Astrocyte (in vitro differentiated cells and primary cell): ENCODE measurements around the gene CDK4. TPM values are rescaled to one million over a fixed set of nuclear protein-coding genes. Genes with fewer than 3 reads are reported as not detected.

Experiments used
- DNase-seq: peaks from one replicate; pipeline ENCODE4 v3.0.0-alpha.2; 2010; ENCODE audit warnings: low read depth
- FAIRE-seq: peaks from 2 replicates; lab custom pipeline; 2011; peaks lifted over from hg19 to GRCh38; lab: Jason Lieb, UNC
- H2AFZ ChIP-seq: 2 replicates; pipeline ENCODE4 v1.6.0; 2012; ENCODE audit warnings: low read depth, low read length, inconsistent platforms
- H3K27ac ChIP-seq: 2 replicates; pipeline ENCODE4 v1.5.1; 2011; ENCODE audit warnings: low read depth, low read length, inconsistent platforms
- H3K27me3 ChIP-seq: 2 replicates; pipeline ENCODE4 v1.6.0; 2011; ENCODE audit warnings: low read length, inconsistent platforms; ENCODE audit not compliant: insufficient read depth
- H3K36me3 ChIP-seq: 2 replicates; pipeline ENCODE4 v1.5.1; 2011; ENCODE audit warnings: low read length, inconsistent platforms; ENCODE audit not compliant: insufficient read depth
- H3K4me1 ChIP-seq: 2 replicates; pipeline ENCODE4 v1.5.1; 2011; ENCODE audit warnings: low read length, inconsistent platforms; ENCODE audit not compliant: insufficient read depth
- H3K4me2 ChIP-seq: 2 replicates; pipeline ENCODE4 v1.6.0; 2012; ENCODE audit warnings: low read length, inconsistent platforms
- H3K4me3 ChIP-seq: 2 replicates; pipeline ENCODE4 v1.5.1; 2011; ENCODE audit warnings: low read depth, mild to moderate bottlenecking, low read length, inconsistent platforms; ENCODE audit not compliant: insufficient read depth
- H3K79me2 ChIP-seq: 2 replicates; pipeline ENCODE4 v1.6.0; 2012; ENCODE audit warnings: mild to moderate bottlenecking, low read length, inconsistent platforms; ENCODE audit not compliant: insufficient read depth
- H3K9ac ChIP-seq: 2 replicates; pipeline ENCODE4 v1.6.0; 2012; ENCODE audit warnings: mild to moderate bottlenecking, low read length, inconsistent platforms
- H3K9me3 ChIP-seq: 2 replicates; pipeline ENCODE4 v1.5.1; 2012; ENCODE audit warnings: low read depth, mild to moderate bottlenecking, low read length, inconsistent platforms; ENCODE audit not compliant: insufficient read depth
- H4K20me1 ChIP-seq: 2 replicates; pipeline ENCODE4 v1.6.0; 2012; ENCODE audit warnings: low read length, inconsistent platforms; ENCODE audit not compliant: insufficient read depth
- H3K27ac Mint-ChIP-seq: one replicate; pipeline ENCODE4 v1.8.0; 2021; ENCODE audit warnings: mild to moderate bottlenecking, mixed read lengths; ENCODE audit not compliant: unreplicated experiment
- H3K27me3 Mint-ChIP-seq: one replicate; pipeline ENCODE4 v1.8.0; 2021; ENCODE audit warnings: low read depth, mixed read lengths; ENCODE audit not compliant: unreplicated experiment
- H3K36me3 Mint-ChIP-seq: one replicate; pipeline ENCODE4 v1.8.0; 2021; ENCODE audit warnings: low read depth, mixed read lengths; ENCODE audit not compliant: unreplicated experiment
- H3K4me1 Mint-ChIP-seq: one replicate; pipeline ENCODE4 v1.8.0; 2021; ENCODE audit warnings: low read depth, mixed read lengths; ENCODE audit not compliant: unreplicated experiment
- H3K4me3 Mint-ChIP-seq: one replicate; pipeline ENCODE4 v1.8.0; 2021; ENCODE audit warnings: mild to moderate bottlenecking, moderate library complexity, mixed read lengths; ENCODE audit not compliant: unreplicated experiment
- H3K9me3 Mint-ChIP-seq: one replicate; pipeline ENCODE4 v1.8.0; 2021; ENCODE audit warnings: mild to moderate bottlenecking, mixed read lengths; ENCODE audit not compliant: unreplicated experiment
- CTCF ChIP-seq: IDR thresholded peaks from 2 replicates; pipeline ENCODE4 v1.5.1; 2011; ENCODE audit warnings: low read depth, mild to moderate bottlenecking, inconsistent platforms, low read length, moderate library complexity; ENCODE audit not compliant: insufficient read depth
- EZH2 ChIP-seq: IDR thresholded peaks from 2 replicates; pipeline ENCODE4 v1.6.1; 2012; ENCODE audit warnings: mild to moderate bottlenecking, low read length, inconsistent platforms; ENCODE audit not compliant: insufficient read depth
- total RNA-seq: library from RNA; stranded (reverse); gene quantifications from 2 replicates; pipeline ENCODE4 v1.2.1, GENCODE V29; 2021

CDK4 gene
- total RNA-seq, 1 donor from 2014 or later = 133 TPM

- Histone ChIP-seq H3K9me3 (no peaks in the 10 kb centered on the region), H4K20me1 (peaks cover 5% of the 10 kb centered on the region), H3K36me3 (peaks cover 12% of the 10 kb centered on the region), H3K4me1 (peaks cover 7% of the 10 kb centered on the region), H3K27me3 (peaks cover 15% of the 10 kb centered on the region), H2AFZ (no peak overlapping the region), H3K9ac (no peak overlapping the region), H3K27ac (no peak overlapping the region), H3K4me3 (no peak overlapping the region), H3K4me2 (no peak overlapping the region), H3K79me2 (no peaks in the 10 kb centered on the region)
- TF ChIP-seq CTCF (no peak), EZH2 (no peak)
- FAIRE-seq (no peak), DNase-seq (no peak)
- no peak overlapping the region for H3K4me3 Mint-ChIP-seq
- no peaks in the 10 kb centered on the region for H3K4me1 Mint-ChIP-seq
- H3K27ac Mint-ChIP-seq = no peak overlapping the region
- peaks cover 19% of the 10 kb centered on the region for H3K36me3 Mint-ChIP-seq
- peaks cover 51% of the 10 kb centered on the region for H3K27me3 Mint-ChIP-seq
- peaks cover 11% of the 10 kb centered on the region for H3K9me3 Mint-ChIP-seq
These were observed 27.8 kb downstream of the CDK4 start for GRCh38 chr12:57724003-57724935.

- FAIRE-seq (no peak), DNase-seq (no peak)
- H2AFZ ChIP-seq = no peak overlapping the region
- Mint-ChIP-seq H3K36me3 (peaks cover 23% of the 10 kb centered on the region), H3K9me3 (peaks cover 11% of the 10 kb centered on the region), H3K4me3 (no peak overlapping the region), H3K4me1 (no peaks in the 10 kb centered on the region), H3K27ac (no peak overlapping the region), H3K27me3 (peaks cover 46% of the 10 kb centered on the region)
- no peaks in the 10 kb centered on the region for H3K79me2 ChIP-seq
- H3K36me3 ChIP-seq = peaks cover 18% of the 10 kb centered on the region
- no peak overlapping the region for H3K9ac ChIP-seq
- no peak overlapping the region for H3K4me3 ChIP-seq
- peaks cover 15% of the 10 kb centered on the region for H3K27me3 ChIP-seq
- peaks cover 5% of the 10 kb centered on the region for H4K20me1 ChIP-seq
- no peak for TF ChIP-seq EZH2
- no peak for TF ChIP-seq CTCF
- H3K9me3 ChIP-seq = no peaks in the 10 kb centered on the region
- H3K4me2 ChIP-seq = no peak overlapping the region
- H3K4me1 ChIP-seq = peaks cover 7% of the 10 kb centered on the region
- H3K27ac ChIP-seq = no peak overlapping the region
These were observed 28.5 kb downstream of the CDK4 start for GRCh38 chr12:57723630-57723962.
